Sigmoid colon (tissue), 7 donors: ENCODE results near the gene CTNS. TPM values are rescaled to one million over a fixed set of nuclear protein-coding genes. Genes with fewer than 3 reads are reported as not detected.

Experiments
- DNase-seq: peaks from one replicate; pipeline ENCODE4 v3.0.0-alpha.2; 2019
- H3K27ac ChIP-seq, 4 donors: fragments of 200-600 bp; sonication (generic); one replicate each; pipeline ENCODE4 v1.5.1; 2016 to 2019; ENCODE audit warnings: mild to moderate bottlenecking in 1 of 4
- H3K27me3 ChIP-seq, 3 donors: fragments of 200-600 bp; sonication (generic); one replicate each; pipeline ENCODE4 v1.5.1; 2019; ENCODE audit warnings: mild to moderate bottlenecking in 1 of 3
- H3K36me3 ChIP-seq, 4 donors: fragments of 200-600 bp; sonication (generic); one replicate each; pipeline ENCODE4 v1.5.1; 2016 to 2019
- H3K4me1 ChIP-seq, 4 donors: fragments of 200-600 bp; sonication (generic); one replicate each; pipeline ENCODE4 v1.5.1; 2017 to 2019
- H3K4me3 ChIP-seq, 4 donors: fragments of 200-600 bp; sonication (generic); one replicate each; pipeline ENCODE4 v1.5.1; 2017 to 2019; ENCODE audit warnings: mild to moderate bottlenecking in 2 of 4, moderate library complexity in 1 of 4
- H3K9me3 ChIP-seq, 4 donors: fragments of 200-600 bp in 3 of 4; sonication (generic) in 3 of 4; one replicate each; pipeline versions ENCODE4 v1.5.1 to v1.6.1; 2013 to 2019
- EP300 ChIP-seq, 4 donors: sonication (generic); formaldehyde crosslinking; IDR thresholded peaks; one replicate each; pipeline ENCODE4 v1.6.1; 2017; ENCODE audit warnings: antibody characterized with exemption in 4 of 4
- POLR2A ChIP-seq, 2 donors: fragments of 450-650 bp; IDR thresholded peaks; one replicate each; pipeline ENCODE4 v1.6.1; 2016; ENCODE audit warnings: antibody characterized with exemption in 2 of 2, mild to moderate bottlenecking in 2 of 2, moderate library complexity in 2 of 2
- POLR2AphosphoS5 ChIP-seq, 4 donors: sonication (generic); formaldehyde crosslinking; IDR thresholded peaks; one replicate each; pipeline ENCODE4 v1.6.1; 2017; ENCODE audit warnings: antibody characterized with exemption in 4 of 4
- WGBS, 2 donors: extraction: QIAGEN DNeasy Blood & Tissue Kit; methylation state at CpG; one replicate each; pipeline ENCODE4 v1.1.7; 2013; 5-methylcytosine and 5-hydroxymethylcytosine counted together
- intact Hi-C: fragments of 100-400 bp; cut with DNase I; formaldehyde crosslinking; loops from one replicate; pipeline ENCODE4 v1.15.1; 2023
- polyA plus RNA-seq, 3 donors: library from polyadenylated mRNA; stranded (reverse); fragments of 200-250 nt; gene quantifications; one replicate each; pipeline ENCODE4 v1.2.3, GENCODE V29; 2013
- total RNA-seq, 4 donors: library from RNA; depleted of rRNA; stranded (reverse); fragments of >200 nt; gene quantifications; one replicate each; pipeline ENCODE4 v1.1.0, GENCODE V29; 2016
- TF ChIP-seq, protein P1 (sequence below), 4 experiments: fragments of 450-650 bp in 3 of 4; fragments of 200-600 bp in 1 of 4; IDR thresholded peaks; one replicate each; pipeline ENCODE4 v1.5.1; 2016 to 2019; ENCODE audit warnings: antibody characterized with exemption in 4 of 4, mild to moderate bottlenecking in 3 of 4, moderate library complexity in 2 of 4
- donor health status: healthy with polysubstance abuse.
- donor health status: Bipolar disorder and iron deficiency.
- donor health status: healthy.

CTNS gene
- total and polyA plus RNA-seq, 7 donors = 1.8 to 26.0 (median 13.3) TPM

GRCh38 chr17:3668279-3669084 lies 31.9 kb downstream of the CTNS start, which contains the start of the genes EMC6 and TAX1BP3:
Gene EMC6 (plus strand): TSS chr17:3668812. CDS start chr17:3669147, 335 bp downstream.
Gene TAX1BP3 (minus strand): TSS chr17:3668578. CDS start chr17:3668526, 52 bp downstream.
- Histone ChIP-seq H3K27ac (peak within 1 kb of the TSS; percentile 94 to 98 (median 98)), H3K9me3 (no peaks in the 10 kb centered on the region), H3K4me1 (peaks cover 0 to 43% (median 40%) of the 10 kb centered on the region in 4 donors), H3K27me3 (no peaks in the 10 kb centered on the region), H3K4me3 (peak within 1 kb of the TSS; percentile 91 to 97 (median 96)), H3K36me3 (peaks cover 0 to 13% (median 13%) of the 10 kb centered on the region in 4 donors)
- 1% methylated on average over 89 of the region's 89 CpGs for WGBS, 2 donors
- TF ChIP-seq POLR2A (IDR thresholded peaks at IDR 0.05) = peak; percentile 92 to 93
- TF ChIP-seq EP300 (IDR thresholded peaks at IDR 0.05) = no peak
- TF ChIP-seq POLR2AphosphoS5 (IDR thresholded peaks at IDR 0.05) = peak; percentile 94 to 98 (median 96)
- TF ChIP-seq, protein P1, sequence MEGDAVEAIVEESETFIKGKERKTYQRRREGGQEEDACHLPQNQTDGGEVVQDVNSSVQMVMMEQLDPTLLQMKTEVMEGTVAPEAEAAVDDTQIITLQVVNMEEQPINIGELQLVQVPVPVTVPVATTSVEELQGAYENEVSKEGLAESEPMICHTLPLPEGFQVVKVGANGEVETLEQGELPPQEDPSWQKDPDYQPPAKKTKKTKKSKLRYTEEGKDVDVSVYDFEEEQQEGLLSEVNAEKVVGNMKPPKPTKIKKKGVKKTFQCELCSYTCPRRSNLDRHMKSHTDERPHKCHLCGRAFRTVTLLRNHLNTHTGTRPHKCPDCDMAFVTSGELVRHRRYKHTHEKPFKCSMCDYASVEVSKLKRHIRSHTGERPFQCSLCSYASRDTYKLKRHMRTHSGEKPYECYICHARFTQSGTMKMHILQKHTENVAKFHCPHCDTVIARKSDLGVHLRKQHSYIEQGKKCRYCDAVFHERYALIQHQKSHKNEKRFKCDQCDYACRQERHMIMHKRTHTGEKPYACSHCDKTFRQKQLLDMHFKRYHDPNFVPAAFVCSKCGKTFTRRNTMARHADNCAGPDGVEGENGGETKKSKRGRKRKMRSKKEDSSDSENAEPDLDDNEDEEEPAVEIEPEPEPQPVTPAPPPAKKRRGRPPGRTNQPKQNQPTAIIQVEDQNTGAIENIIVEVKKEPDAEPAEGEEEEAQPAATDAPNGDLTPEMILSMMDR (IDR thresholded peaks at IDR 0.05) = no peak
- intact Hi-C loops = loop anchor here (1.0 to 10.0 kb wide), 3 partner anchors 32 to 624 kb away; partner anchors contain the start of genes CTNS, HASPIN and SHPK
- peak; percentile 99 for DNase-seq

- no peaks in the 10 kb centered on the region for H3K9me3 ChIP-seq
- peak overlapping the region; percentile 91 to 97 (median 96) for H3K4me3 ChIP-seq
- WGBS, 2 donors = 0 to 2% methylated on average over 32 of the region's 32 CpGs
- no peak for DNase-seq
- intact Hi-C loops = loop anchor here (5.0 to 10.0 kb wide), 2 partner anchors 53 to 624 kb away; partner anchors contain the start of gene HASPIN
- H3K4me1 ChIP-seq = peaks cover 0 to 43% (median 40%) of the 10 kb centered on the region in 4 donors
- peaks cover 0 to 10% (median 8%) of the 10 kb centered on the region in 4 donors for H3K36me3 ChIP-seq
- H3K27me3 ChIP-seq = no peaks in the 10 kb centered on the region
- peak overlapping the region; percentile 94 to 98 (median 98) for H3K27ac ChIP-seq
- TF ChIP-seq POLR2A (IDR thresholded peaks at IDR 0.05) = no peak
- TF ChIP-seq, protein P1 (IDR thresholded peaks at IDR 0.05) = no peak
- no peak for TF ChIP-seq EP300 (IDR thresholded peaks at IDR 0.05)
- no peak for TF ChIP-seq POLR2AphosphoS5 (IDR thresholded peaks at IDR 0.05)
Measured at GRCh38 chr17:3669085-3669347, 32.5 kb downstream of the CTNS start.

DNA sequence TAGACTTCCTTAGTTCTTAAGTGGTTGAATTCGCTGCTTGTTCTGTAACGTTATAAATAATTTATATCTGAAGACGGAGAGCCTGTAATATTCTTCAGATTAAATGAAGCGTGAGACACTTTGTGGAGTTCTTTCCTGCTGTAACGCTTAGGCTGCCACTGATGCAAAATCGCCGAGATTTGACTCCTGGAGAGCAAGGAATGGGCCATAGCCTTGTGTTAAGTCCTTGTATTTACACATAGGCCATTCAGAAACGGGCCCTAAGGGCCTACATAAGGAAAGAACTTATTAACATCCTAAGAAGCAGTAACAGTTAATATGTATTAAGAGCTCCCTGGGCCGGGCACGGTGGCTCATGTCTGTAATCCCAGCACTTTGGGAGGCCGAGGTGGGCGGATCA lies 33.0 kb downstream of the CTNS start:
- DNase-seq = no peak
- WGBS, 2 donors = 38 to 54% methylated on average over 12 of the region's 12 CpGs
- Histone ChIP-seq H3K9me3 (no peaks in the 10 kb centered on the region), H3K4me1 (peaks cover 0 to 43% (median 40%) of the 10 kb centered on the region in 4 donors), H3K4me3 (peak overlapping the region; percentile 91 to 97 (median 96)), H3K36me3 (peaks cover 0 to 6% (median 3%) of the 10 kb centered on the region in 4 donors), H3K27me3 (no peaks in the 10 kb centered on the region), H3K27ac (peak overlapping the region in 3 of 4 donors; percentile 94 to 98 (median 97))
- TF ChIP-seq, protein P1 (IDR thresholded peaks at IDR 0.05) = no peak
- no peak for TF ChIP-seq POLR2AphosphoS5 (IDR thresholded peaks at IDR 0.05)
- no peak for TF ChIP-seq POLR2A (IDR thresholded peaks at IDR 0.05)
- TF ChIP-seq EP300 (IDR thresholded peaks at IDR 0.05) = no peak
- intact Hi-C loops = loop anchor here (5.0 to 10.0 kb wide), 2 partner anchors 53 to 625 kb away; partner anchors contain the start of gene HASPIN

GRCh38 chr17:3672571-3672970 lies 36.0 kb downstream of the CTNS start:
- no peak for TF ChIP-seq POLR2A (IDR thresholded peaks at IDR 0.05)
- TF ChIP-seq EP300 (IDR thresholded peaks at IDR 0.05) = no peak
- TF ChIP-seq, protein P1 (IDR thresholded peaks at IDR 0.05) = no peak
- no peak for TF ChIP-seq POLR2AphosphoS5 (IDR thresholded peaks at IDR 0.05)

More at GRCh38 chr17:3672571-3672970, 36.0 kb downstream of the CTNS start:
- DNase-seq = no peak
- no peaks in the 10 kb centered on the region for H3K9me3 ChIP-seq
- H3K27ac ChIP-seq = no peak overlapping the region
- peaks cover 0 to 21% (median 17%) of the 10 kb centered on the region in 4 donors for H3K4me1 ChIP-seq
- H3K4me3 ChIP-seq = no peak overlapping the region
- WGBS, 2 donors = 94 to 96% methylated on average over 4 of the region's 4 CpGs
- no peaks in the 10 kb centered on the region for H3K36me3 ChIP-seq
- H3K27me3 ChIP-seq = no peaks in the 10 kb centered on the region
- intact Hi-C loops = no loop called here
